Measurements from ENCODE around the gene GINS2.

The GINS2 gene

GRCh38 chr16:85646358-85646907 lies 42.3 kb downstream of the GINS2 start:
- no peak for ATAC-seq
- TF ChIP-seq TOX (CRISPR knock-in tag; IDR thresholded peaks at IDR 0.05; ENCODE audit: borderline replicate concordance): no peak
- TF ChIP-seq OSR1 (CRISPR knock-in tag; IDR thresholded peaks at IDR 0.05): no peak
- no peak for TF ChIP-seq ZNF565 (CRISPR knock-in tag; conservative IDR thresholded peaks at IDR 0.05; ENCODE audit: low read depth)
- no peak for TF ChIP-seq RARB (CRISPR knock-in tag; IDR thresholded peaks at IDR 0.05)
- TF ChIP-seq PATZ1 (CRISPR knock-in tag; IDR thresholded peaks at IDR 0.05; ENCODE audit: borderline replicate concordance): no peak
- no peak for TF ChIP-seq ZFP3 (CRISPR knock-in tag; IDR thresholded peaks at IDR 0.05)
- TF ChIP-seq BACH2 (CRISPR knock-in tag; IDR thresholded peaks at IDR 0.05; ENCODE audit: borderline replicate concordance): no peak
- no peak for TF ChIP-seq ZC3H10 (CRISPR knock-in tag; IDR thresholded peaks at IDR 0.05)
- TF ChIP-seq GLIS3 (CRISPR knock-in tag; IDR thresholded peaks at IDR 0.05): no peak
- TF ChIP-seq POU6F1 (CRISPR knock-in tag; IDR thresholded peaks at IDR 0.05; ENCODE audit: borderline replicate concordance, low read depth): no peak
- no peak for TF ChIP-seq ZNF8 (CRISPR knock-in tag; IDR thresholded peaks at IDR 0.05)
- TF ChIP-seq ESRRG (CRISPR knock-in tag; IDR thresholded peaks at IDR 0.05): no peak
- TF ChIP-seq TSHZ2 (CRISPR knock-in tag; IDR thresholded peaks at IDR 0.05): no peak
- no peak for TF ChIP-seq CREB5 (CRISPR knock-in tag; IDR thresholded peaks at IDR 0.05; ENCODE audit: low read depth)
- TF ChIP-seq ARNTL (CRISPR knock-in tag; IDR thresholded peaks at IDR 0.05; ENCODE audit: borderline replicate concordance, low read depth): no peak
- TF ChIP-seq PPARA (CRISPR knock-in tag; IDR thresholded peaks at IDR 0.05; ENCODE audit: borderline replicate concordance): no peak
- TF ChIP-seq CSRNP3 (CRISPR knock-in tag; IDR thresholded peaks at IDR 0.05): no peak
- TF ChIP-seq TCF4 (CRISPR knock-in tag; IDR thresholded peaks at IDR 0.05; ENCODE audit: borderline replicate concordance): no peak

GRCh38 chr16:85645021-85645589 lies 43.6 kb downstream of the GINS2 start:
- ATAC-seq: no peak
- no peak for TF ChIP-seq ZNF70 (CRISPR knock-in tag; IDR thresholded peaks at IDR 0.05)
- TF ChIP-seq CREB5 (CRISPR knock-in tag; IDR thresholded peaks at IDR 0.05; ENCODE audit: low read depth): no peak
- TF ChIP-seq ZFP30 (CRISPR knock-in tag; IDR thresholded peaks at IDR 0.05): no peak
- no peak for TF ChIP-seq CSDC2 (CRISPR knock-in tag; IDR thresholded peaks at IDR 0.05)
- TF ChIP-seq ISL1 (CRISPR knock-in tag; IDR thresholded peaks at IDR 0.05): no peak
- TF ChIP-seq PATZ1 (CRISPR knock-in tag; IDR thresholded peaks at IDR 0.05; ENCODE audit: borderline replicate concordance): no peak
- TF ChIP-seq ESRRG (CRISPR knock-in tag; IDR thresholded peaks at IDR 0.05): no peak
- no peak for TF ChIP-seq TSHZ2 (CRISPR knock-in tag; IDR thresholded peaks at IDR 0.05)
- TF ChIP-seq ZNF565 (CRISPR knock-in tag; conservative IDR thresholded peaks at IDR 0.05; ENCODE audit: low read depth): no peak
- no peak for TF ChIP-seq ZNF8 (CRISPR knock-in tag; IDR thresholded peaks at IDR 0.05)
- TF ChIP-seq TCF4 (CRISPR knock-in tag; IDR thresholded peaks at IDR 0.05; ENCODE audit: borderline replicate concordance): no peak
- TF ChIP-seq ARNTL (CRISPR knock-in tag; IDR thresholded peaks at IDR 0.05; ENCODE audit: borderline replicate concordance, low read depth): no peak
- no peak for TF ChIP-seq OSR1 (CRISPR knock-in tag; IDR thresholded peaks at IDR 0.05)
